ENCODE data around the gene TIGAR.
A peak's percentile ranks its signal among the peaks of the same experiment; 100 is the strongest.

TIGAR gene

DNA sequence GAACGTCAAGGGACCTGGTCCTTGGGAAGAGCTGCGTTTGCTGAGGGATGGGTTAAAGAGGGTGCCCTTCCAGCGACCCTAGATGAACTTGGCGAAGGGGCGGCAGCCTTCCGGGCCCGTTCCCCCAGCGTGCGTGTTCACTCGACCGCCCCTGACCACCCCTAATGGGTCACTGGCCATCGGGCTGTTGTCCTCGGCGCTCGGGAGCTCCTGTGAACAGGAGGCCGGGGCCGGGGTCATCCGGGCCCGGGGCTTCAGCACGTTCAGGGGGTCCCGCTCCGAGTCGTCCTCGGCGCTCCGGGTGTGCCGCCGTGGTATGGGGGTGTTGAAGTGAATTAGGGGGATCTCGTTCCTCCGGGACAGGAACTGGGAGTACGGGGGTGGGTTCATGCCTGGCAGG is 49.3 kb downstream of the TIGAR start:
- DNase-seq, result no peak

DNA sequence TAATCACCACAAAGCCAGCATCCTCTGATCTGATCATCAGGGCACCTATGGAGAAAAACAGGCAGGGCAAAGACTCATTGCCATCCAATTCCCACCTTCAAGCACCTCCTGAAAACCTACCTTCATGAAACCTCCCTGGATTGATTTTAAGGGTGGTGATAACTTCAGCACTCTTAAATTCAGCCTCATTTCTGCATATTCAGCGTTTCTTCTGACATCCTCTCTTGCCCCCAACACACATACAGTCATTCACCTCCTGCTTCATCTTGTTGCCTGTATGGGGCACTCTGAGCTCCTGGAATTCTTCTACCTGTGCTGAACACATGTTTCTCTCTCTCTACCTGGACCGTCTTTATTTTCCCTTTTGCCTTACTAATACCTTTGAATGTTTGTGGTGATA is 51.6 kb downstream of the TIGAR start:
- DNase-seq, result no peak

DNA sequence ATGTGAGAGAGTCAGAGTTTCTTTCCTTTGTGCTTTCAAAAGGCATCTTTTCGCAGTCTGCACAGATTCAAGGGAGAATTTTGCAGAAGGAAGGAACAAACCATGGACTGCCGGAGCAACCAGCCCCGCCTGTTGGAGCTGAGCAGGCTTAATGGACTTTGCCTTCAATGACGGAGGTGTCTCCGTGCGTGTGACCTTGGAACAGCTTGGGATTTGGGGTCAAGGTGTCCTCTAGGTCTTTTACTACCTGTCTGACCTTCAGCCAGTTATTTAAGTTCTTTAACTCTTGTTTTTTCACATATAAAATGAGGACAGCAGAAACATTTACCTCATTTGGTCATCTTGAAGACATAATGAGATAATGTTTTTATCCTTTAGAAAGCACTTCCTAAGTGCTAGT is 54.4 kb downstream of the TIGAR start:
- DNase-seq, result no peak

DNA sequence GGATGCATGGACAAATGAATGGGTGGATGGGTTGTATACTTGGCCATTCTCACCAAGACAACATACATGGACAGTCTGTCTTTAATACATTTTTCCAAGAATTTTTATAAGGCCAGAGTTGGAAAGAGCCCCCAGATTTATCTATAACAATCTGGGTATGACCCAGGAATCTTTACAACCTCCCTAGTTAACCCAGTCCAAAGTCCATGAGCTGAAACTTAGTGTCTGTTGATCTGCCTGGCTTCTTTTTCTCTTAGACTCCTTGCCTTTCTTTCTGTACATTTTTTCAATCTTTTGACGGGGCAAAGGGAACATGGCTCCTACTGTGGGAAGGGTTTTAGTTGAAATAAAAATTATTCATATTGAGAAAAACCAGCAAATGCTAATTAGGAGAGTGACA is 57.8 kb downstream of the TIGAR start:
- no peak for DNase-seq

DNA sequence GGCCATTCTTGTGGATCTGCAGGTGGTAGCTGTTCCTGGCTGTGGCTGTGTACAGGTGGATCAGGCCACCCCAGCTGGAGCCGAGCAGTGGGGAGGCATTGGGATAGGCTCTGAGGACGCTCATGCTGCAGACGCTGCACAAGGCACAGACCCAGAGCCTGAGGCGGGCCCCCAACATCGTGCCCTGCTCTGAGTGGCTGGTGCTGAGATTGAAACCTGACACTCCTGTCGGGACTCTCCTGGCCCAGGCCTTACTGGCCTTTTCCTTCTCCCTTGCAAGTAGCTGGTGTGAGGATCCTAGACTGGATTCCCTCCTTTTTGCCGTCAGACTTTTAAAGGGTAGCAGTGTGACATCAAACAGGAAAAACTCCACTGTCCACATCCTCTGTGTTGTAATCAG is 58.4 kb downstream of the TIGAR start, which contains the start of gene FGF23:
FGF23 (minus strand) TSS at position 308 of the 400 bp plus-strand sequence; CDS start at position 178, 130 bp downstream.
- DNase-seq, result no peak

DNA sequence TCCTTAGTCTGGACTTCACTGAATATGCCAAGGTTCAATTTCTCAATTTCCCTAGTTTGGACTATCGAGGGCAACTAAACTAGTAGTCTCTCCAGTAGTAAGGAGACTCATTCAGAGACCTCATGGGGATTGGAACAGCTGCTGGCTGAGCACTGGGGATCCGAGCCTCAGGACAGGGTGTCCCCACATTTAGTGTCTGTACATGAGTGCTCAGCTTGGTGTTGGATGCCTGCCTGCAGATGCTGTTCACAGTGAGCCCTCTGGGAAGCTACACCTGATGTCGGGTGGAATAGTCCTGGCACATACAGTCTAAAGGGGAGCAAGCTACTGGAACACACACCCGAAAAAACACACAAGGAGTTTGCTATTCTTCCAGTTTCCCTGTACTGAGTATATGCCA is 59.3 kb downstream of the TIGAR start:
- DNase-seq, result no peak

DNA sequence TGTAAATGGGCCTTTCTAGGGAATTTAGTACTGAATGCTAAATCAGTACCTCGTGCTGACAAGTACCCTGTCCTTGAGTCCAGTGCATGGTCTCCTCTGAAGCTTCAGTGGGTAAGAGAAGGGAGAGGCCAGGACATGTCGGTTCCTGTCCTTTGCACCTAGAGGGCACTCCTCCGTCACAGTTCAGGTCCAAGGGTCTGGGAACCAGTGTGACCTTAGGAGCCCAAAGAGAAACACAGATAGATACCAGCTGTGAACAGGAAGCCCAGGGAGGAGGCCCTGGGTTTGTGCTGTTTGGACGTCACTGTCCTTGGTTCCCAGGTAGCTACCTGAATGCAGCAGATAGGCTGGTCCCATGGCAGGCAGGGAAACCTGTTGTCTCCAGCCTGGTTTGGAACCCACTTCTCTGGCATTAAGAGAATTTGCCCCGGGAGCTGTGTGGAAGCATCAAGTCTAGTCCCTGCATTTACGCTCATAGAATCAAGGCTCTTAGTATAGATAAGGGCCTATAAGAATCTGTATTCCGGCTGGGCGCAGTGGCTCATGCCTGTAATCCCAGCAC is 62.4 kb downstream of the TIGAR start:
- DNase-seq, result no peak

DNA sequence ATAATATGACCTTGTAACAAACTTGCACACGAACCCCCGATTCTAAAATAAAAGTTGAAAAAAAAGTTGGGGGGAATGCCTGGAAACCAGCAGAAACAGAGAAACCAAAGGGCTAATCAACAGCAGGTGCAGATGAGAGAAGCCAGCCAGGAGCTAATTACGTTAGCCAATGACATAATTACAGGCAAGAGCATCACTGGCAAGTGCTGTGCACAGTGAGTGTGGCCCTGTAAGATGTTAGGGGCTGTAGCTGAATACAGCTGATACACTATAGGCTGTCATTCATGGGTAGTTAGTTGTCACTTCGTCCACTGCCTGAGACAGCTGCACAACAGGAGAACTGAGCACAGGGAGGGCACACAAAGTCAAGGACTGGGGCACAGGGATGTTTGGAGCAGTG is 65.8 kb downstream of the TIGAR start:
- peak in 1 of 58 donors; percentile 2 for DNase-seq

DNA sequence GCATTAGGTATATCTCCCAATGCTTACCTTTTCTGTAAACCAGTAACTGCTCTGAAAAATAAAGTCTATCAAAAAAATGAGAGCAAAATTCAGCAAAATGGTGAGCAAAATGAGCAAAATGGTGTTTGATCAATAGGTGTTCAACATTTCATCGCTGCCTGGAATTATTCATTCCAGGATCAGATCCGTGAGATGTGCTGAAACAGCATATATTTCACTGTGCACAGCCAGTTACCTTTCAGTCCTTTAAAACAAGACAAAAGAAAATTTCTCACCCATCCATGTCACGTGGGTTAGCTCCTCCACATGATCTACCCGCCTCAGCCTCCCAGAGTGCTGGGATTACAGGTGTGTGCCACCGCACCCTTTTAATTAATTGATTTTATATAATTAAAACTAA is 66.6 kb downstream of the TIGAR start:
- no peak for DNase-seq

DNA sequence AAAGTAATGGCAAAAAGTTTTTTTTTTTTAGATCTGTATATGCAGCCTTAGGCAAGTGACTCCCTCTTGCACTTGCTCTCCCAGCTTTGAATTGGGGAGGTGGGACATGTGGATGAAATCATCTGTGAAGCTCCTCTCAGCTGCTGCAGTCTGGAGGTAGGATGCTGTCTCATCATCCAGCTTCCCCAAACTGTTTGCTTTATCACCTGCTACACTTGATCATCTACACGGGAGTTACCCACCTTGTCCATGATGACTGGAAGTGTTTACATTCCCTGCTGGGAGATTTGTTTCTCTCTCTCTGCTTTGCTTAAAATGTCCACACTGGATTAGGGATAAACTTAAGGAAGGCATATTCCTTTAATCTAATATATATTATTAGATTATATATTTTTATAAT is 67.0 kb downstream of the TIGAR start:
- DNase-seq, result no peak

DNA sequence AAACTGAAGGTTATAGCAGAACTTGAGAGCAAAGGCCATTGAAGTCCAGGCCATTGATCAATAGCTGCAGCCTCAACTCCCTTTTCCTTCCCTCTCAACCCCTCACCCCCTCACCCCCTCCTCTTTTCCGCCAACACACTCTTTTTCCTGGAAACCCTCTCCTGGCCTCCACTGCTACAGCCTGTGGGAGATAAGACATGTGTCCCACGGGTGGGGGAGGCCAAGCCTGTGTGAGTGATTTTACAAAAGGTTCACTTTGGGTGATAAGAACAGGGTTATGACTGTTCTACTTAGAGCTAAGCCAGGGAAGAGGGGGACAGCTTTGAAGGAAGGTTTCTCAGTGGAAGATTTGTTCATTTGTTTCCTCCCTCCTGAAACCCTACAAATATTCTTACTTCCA is 67.6 kb downstream of the TIGAR start:
- no peak for DNase-seq

DNA sequence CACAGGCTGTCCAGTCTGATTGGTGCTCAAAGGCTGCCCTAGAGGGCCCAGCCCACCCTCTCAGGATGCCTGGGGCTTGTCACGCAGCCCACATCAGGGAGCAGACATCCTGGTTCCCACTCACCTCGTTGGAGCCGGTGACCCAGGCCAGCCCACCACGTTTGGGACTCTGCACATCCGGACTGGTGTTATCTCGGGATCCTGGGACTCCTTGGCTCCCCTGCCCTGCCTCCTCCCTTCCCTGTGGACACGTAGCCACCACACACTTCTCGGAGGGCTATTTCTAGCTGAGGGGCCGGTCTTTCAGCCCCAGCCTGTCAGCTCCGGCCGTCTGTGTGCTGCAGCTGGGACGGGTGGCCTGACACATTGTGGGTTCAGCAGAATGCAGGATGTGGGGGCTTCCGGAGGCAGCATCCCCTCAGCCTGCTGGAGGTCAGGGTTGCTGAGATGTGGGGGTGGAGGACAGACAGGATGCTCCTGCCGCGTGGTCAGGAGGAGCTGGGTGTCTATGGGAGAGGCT is 71.3 kb downstream of the TIGAR start:
- no peak for DNase-seq

DNA sequence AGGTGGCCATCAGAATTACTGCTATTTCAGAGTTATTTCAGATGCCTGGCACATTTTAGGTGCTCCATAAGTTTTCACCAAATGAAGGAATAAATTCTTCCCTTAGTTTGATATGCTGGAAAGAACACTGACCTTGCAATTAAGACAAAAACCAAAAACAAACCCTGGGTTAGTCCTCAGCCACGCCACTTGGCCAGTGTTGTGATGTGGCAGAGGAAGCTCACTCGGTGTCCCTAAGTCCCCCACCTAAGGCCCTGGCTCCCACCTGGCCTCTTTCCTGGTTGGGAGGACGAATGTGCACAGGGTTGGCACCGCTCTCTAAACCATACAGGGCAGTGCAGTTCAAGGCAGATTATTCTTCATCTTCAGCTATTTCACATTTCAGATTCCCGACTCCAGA is 72.2 kb downstream of the TIGAR start:
- DNase-seq, result no peak

DNA sequence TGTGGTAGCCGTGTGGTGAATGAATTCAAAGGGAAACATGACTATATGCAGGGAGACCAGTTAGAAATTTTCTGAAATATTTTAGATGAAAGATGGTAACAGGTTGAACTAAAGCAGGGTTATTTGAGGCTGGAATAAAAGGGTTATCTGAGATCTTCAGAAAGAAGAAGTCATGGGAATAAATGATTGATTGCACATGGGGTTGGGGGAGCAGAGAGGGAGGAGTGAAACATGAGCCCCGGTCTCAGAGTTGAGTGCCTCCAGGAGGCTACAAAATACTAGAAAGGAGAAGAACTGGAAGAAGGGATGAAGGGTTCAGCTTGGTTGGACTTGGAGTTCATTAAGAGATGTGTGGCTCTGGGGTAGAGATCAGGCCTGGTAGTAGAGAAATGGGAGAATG is 74.8 kb downstream of the TIGAR start:
- no peak for DNase-seq

DNA sequence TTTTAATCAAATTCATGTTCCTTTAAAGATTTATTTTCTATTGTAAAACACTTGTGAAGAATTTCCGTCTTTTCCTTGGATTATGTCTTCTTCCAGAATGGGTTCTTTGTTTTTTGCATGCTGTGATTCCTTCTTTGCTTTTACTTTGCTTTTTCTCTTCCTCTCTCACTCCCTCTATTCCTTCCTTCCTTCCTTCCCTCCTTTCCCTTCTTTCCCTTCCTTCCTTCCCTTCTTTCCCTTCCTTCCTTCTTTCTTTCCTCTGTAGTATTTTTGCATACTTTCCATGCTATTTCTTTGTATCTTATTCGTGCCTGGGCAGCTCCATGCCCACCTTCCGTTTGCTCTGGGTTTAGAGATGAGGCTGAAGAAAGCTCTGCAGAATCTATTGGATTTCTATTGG is 80.1 kb downstream of the TIGAR start:
- DNase-seq, result no peak

DNA sequence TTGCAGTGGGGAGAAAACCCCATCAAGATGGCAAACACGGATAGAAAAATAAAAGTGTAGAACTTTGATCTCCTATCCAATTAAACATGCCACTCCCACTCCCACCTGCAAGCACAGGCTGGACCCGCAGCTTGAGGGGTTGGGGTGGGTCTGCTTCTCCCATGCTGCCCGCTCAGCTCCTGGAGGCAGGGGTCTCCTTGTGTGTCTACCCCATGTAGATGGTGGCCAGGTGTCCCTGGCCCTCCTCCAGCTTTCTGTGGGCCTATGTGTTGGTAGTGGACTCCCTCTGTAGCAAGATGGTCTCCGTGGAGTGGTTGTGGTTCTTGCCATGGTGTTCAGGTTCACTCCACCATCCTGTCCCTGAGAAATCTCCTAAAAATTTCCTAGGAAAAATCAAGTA is 82.0 kb downstream of the TIGAR start:
- no peak for DNase-seq

Measured in anterior cingulate cortex (tissue), 58 donors.